Body of pancreas (tissue), 4 donors: ENCODE measurements around the gene SENP8. TPM values are rescaled to one million over a fixed set of nuclear protein-coding genes. Genes with fewer than 3 reads are reported as not detected.

ENCODE experiments used
- ATAC-seq: fragments of 150-250 bp; one replicate; pipeline ENCODE4 v1.9.1; 2016
- DNase-seq, 4 donors: peaks; one replicate each; pipeline ENCODE4 v3.0.0-alpha.2; 2019
- H3K27ac ChIP-seq, 4 donors: fragments of 200-600 bp; sonication (generic); 1 replicate in 3 of 4; 2 replicates in 1 of 4; pipeline versions ENCODE4 v1.5.1 to v1.6.1; 2016 to 2019; ENCODE audit warnings: mild to moderate bottlenecking in 1 of 4, mixed read lengths in 1 of 4, moderate library complexity in 1 of 4
- H3K27me3 ChIP-seq, 2 donors: fragments of 200-600 bp; sonication (generic); one replicate each; pipeline ENCODE4 v1.6.0; 2016; ENCODE audit warnings: mild to moderate bottlenecking in 1 of 2
- H3K36me3 ChIP-seq, 2 donors: fragments of 200-600 bp; sonication (generic); replicated peaks in 1 of 2; 2 replicates each; pipeline ENCODE4 v1.5.1; 2016; ENCODE audit warnings: low read depth in 2 of 2; ENCODE audit not compliant: insufficient read depth in 1 of 2
- H3K4me1 ChIP-seq: fragments of 200-600 bp; sonication (generic); one replicate; pipeline ENCODE4 v1.6.0; 2016
- H3K4me3 ChIP-seq, 2 donors: fragments of 200-600 bp; sonication (generic); 1 replicate in 1 of 2; 2 replicates in 1 of 2; pipeline ENCODE4 v1.5.1; 2016 to 2019
- H3K9me3 ChIP-seq, 3 donors: fragments of 200-600 bp; sonication (generic); 1 replicate in 2 of 3; 2 replicates in 1 of 3; pipeline ENCODE4 v1.5.1; 2016
- CTCF ChIP-seq, 7 experiments: fragments of 450-650 bp in 4 of 7; fragments of 200-600 bp in 3 of 7; sonication (generic) in 3 of 7; IDR thresholded peaks; one replicate each; pipeline ENCODE4 v1.5.1; 2016 to 2019; ENCODE audit warnings: antibody characterized with exemption in 7 of 7
- POLR2A ChIP-seq, 3 donors: fragments of 450-650 bp; IDR thresholded peaks; one replicate each; pipeline ENCODE4 v1.6.1; 2016; ENCODE audit warnings: antibody characterized with exemption in 3 of 3, mild to moderate bottlenecking in 2 of 3
- WGBS, 2 donors: methylation state at CpG; one replicate each; pipeline ENCODE4 v1.1.5; 2017; 5-methylcytosine and 5-hydroxymethylcytosine counted together
- intact Hi-C: fragments of 100-400 bp; cut with DNase I; formaldehyde crosslinking; loops from one replicate; pipeline ENCODE4 v1.15.1; 2023
- total RNA-seq, 2 donors: library from RNA; depleted of rRNA; stranded (reverse); fragments of >200 nt; gene quantifications; one replicate each; pipeline ENCODE4 v1.1.0, GENCODE V29; 2016

Gene SENP8
- total RNA-seq, 2 donors from 2014 or later: 2.1 to 5.3 TPM

DNA sequence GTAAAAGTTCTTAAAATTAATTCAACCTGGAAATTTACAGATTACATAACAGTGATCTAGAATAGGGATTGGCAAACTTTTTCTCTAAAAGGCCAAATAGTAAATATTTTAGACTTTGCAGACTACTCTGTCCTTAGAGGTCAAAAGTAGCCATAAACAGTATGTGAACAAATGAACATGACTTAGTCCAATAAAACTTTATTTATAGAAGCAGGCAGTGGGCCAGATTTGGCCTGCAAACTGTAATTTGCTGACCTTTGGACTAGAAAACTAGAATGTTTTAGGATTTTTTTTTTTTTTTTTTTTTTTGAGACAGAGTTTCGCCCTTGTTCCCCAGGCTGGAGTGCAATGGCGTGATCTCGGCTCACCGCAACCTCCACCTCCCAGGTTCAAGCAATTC is 12.1 kb downstream of the SENP8 start:
- intact Hi-C loops: no loop called here
- Histone ChIP-seq H3K4me3 (no peak overlapping the region), H3K27ac (no peak overlapping the region), H3K36me3 (no peaks in the 10 kb centered on the region), H3K4me1 (no peaks in the 10 kb centered on the region), H3K27me3 (no peaks in the 10 kb centered on the region), H3K9me3 (no peaks in the 10 kb centered on the region)
- ATAC-seq (no peak), DNase-seq (no peak)
- TF ChIP-seq POLR2A (IDR thresholded peaks at IDR 0.05) (no peak), CTCF (IDR thresholded peaks at IDR 0.05) (no peak)
- 98 to 100% methylated on average over 4 of the region's 4 CpGs for WGBS, 2 donors

- H3K4me1 ChIP-seq: no peaks in the 10 kb centered on the region
- 59 to 67% methylated on average over 3 of the region's 3 CpGs for WGBS, 2 donors
- ATAC-seq (no peak), DNase-seq (no peak)
- H3K4me3 ChIP-seq: no peak overlapping the region
- no peak for TF ChIP-seq POLR2A (IDR thresholded peaks at IDR 0.05)
- TF ChIP-seq CTCF (IDR thresholded peaks at IDR 0.05): no peak
- no peaks in the 10 kb centered on the region for H3K36me3 ChIP-seq
- intact Hi-C loops: no loop called here
- no peaks in the 10 kb centered on the region for H3K27me3 ChIP-seq
- no peaks in the 10 kb centered on the region for H3K9me3 ChIP-seq
- no peak overlapping the region for H3K27ac ChIP-seq
These were observed 13.7 kb downstream of the SENP8 start for GRCh38 chr15:72131922-72132321.

DNA sequence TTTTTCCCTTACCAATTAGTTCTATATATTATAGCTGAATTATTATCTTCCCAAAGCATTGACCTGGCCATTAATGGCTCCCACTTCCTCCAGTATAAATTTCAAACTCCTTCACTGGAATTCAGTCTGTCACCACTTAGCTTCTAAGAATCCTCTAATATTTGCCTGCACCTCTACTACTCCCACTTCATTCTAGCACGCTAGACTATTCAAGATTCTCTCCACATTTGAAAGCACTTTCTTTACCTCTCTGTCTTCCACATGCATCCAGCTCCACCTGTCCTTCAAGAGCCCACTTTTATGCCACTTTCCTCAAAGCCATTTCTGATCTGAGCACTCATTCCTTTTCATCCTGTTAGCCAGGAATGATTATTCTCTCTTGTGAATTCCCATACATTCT is 15.0 kb downstream of the SENP8 start:
- no peak for TF ChIP-seq CTCF (IDR thresholded peaks at IDR 0.05)
- no peak for TF ChIP-seq POLR2A (IDR thresholded peaks at IDR 0.05)
- no peaks in the 10 kb centered on the region for H3K27me3 ChIP-seq
- intact Hi-C loops: no loop called here
- no peaks in the 10 kb centered on the region for H3K4me1 ChIP-seq
- no peak for DNase-seq
- no peaks in the 10 kb centered on the region for H3K36me3 ChIP-seq
- no peaks in the 10 kb centered on the region for H3K9me3 ChIP-seq
- WGBS, 2 donors: 89 to 96% methylated on average over 1 of the region's 1 CpG
- H3K4me3 ChIP-seq: no peak overlapping the region
- no peak overlapping the region for H3K27ac ChIP-seq
- ATAC-seq: no peak

- 49 to 52% methylated on average over 2 of the region's 2 CpGs for WGBS, 2 donors
- no peak for ATAC-seq
These were observed 17.5 kb downstream of the SENP8 start for GRCh38 chr15:72135719-72136118.

More at GRCh38 chr15:72135719-72136118, 17.5 kb downstream of the SENP8 start:
- Histone ChIP-seq H3K4me3 (no peak overlapping the region), H3K36me3 (no peaks in the 10 kb centered on the region), H3K27me3 (no peaks in the 10 kb centered on the region), H3K27ac (no peak overlapping the region), H3K4me1 (no peaks in the 10 kb centered on the region), H3K9me3 (no peaks in the 10 kb centered on the region)
- intact Hi-C loops: no loop called here
- TF ChIP-seq CTCF (IDR thresholded peaks at IDR 0.05): no peak
- DNase-seq: no peak
